Activated CD4-positive, alpha-beta memory T cell treated with anti-CD3 and anti-CD28 coated beads for 36 hours (primary cell): ENCODE measurements around the gene FGF3. TPM values are rescaled to one million over a fixed set of nuclear protein-coding genes. Genes with fewer than 3 reads are reported as not detected.
"Not testable (repeated sequence)": the region's sequence is repeated elsewhere in the genome, so short reads cannot be mapped to it uniquely, and the experiment has no call there.

ENCODE experiments used
- CTCF ChIA-PET: fragments of 350-600 bp; sonication (Branson Sonifier 250); formaldehyde crosslinking; loops from one replicate; lab custom pipeline; 2021; ENCODE audit warnings: antibody characterized with exemption, inconsistent platforms; lab: Charles Lee
- POLR2A ChIA-PET: fragments of 350-600 bp; sonication (Branson Sonifier 250); formaldehyde crosslinking; loops from one replicate; lab custom pipeline; 2021; ENCODE audit warnings: antibody characterized with exemption; lab: Charles Lee
- DNase-seq: peaks from one replicate; pipeline ENCODE4 v3.0.0-alpha.2; 2020
- H3K27ac Mint-ChIP-seq: one replicate; pipeline ENCODE4 v1.8.0; 2021; ENCODE audit warnings: mixed read lengths
- H3K27me3 Mint-ChIP-seq: one replicate; pipeline ENCODE4 v1.8.0; 2021; ENCODE audit warnings: mixed read lengths
- H3K36me3 Mint-ChIP-seq: one replicate; pipeline ENCODE4 v1.8.0; 2021; ENCODE audit warnings: mixed read lengths
- H3K4me1 Mint-ChIP-seq: one replicate; pipeline ENCODE4 v1.8.0; 2021; ENCODE audit warnings: low read depth, mixed read lengths
- H3K4me3 Mint-ChIP-seq: one replicate; pipeline ENCODE4 v1.8.0; 2021; ENCODE audit warnings: mild to moderate bottlenecking, mixed read lengths
- H3K9me3 Mint-ChIP-seq: one replicate; pipeline ENCODE4 v1.8.0; 2021; ENCODE audit warnings: mixed read lengths
- intact Hi-C: fragments of 100-400 bp; cut with micrococcal nuclease; formaldehyde crosslinking; loops from one replicate; pipeline ENCODE4 v1.15.1; 2023
- total RNA-seq, 2 experiments: library from RNA; stranded (reverse); gene quantifications; one replicate each; pipeline ENCODE4 v1.2.3, GENCODE V29; 2021

The FGF3 gene
- total RNA-seq, 2 experiments from 2014 or later: not detected

GRCh38 chr11:69770540-69770939 lies 48.7 kb downstream of the FGF3 start:
- DNase-seq: no peak
- Mint-ChIP-seq H3K4me1 (no peaks in the 10 kb centered on the region), H3K9me3 (no peaks in the 10 kb centered on the region), H3K27me3 (peaks cover 21% of the 10 kb centered on the region), H3K36me3 (no peaks in the 10 kb centered on the region), H3K4me3 (no peak overlapping the region), H3K27ac (no peak overlapping the region)
- POLR2A ChIA-PET: no interaction called here
- CTCF ChIA-PET: no interaction called here
- intact Hi-C loops: no loop called here

- Mint-ChIP-seq H3K4me3 (no peak overlapping the region), H3K9me3 (no peaks in the 10 kb centered on the region), H3K27me3 (peaks cover 10% of the 10 kb centered on the region), H3K36me3 (no peaks in the 10 kb centered on the region), H3K4me1 (no peaks in the 10 kb centered on the region), H3K27ac (no peak overlapping the region)
- DNase-seq: no peak
- intact Hi-C loops: no loop called here
- ChIA-PET CTCF (no interaction called here), POLR2A (no interaction called here)
Observed at GRCh38 chr11:69765498-69765995, 53.7 kb downstream of the FGF3 start.

DNA sequence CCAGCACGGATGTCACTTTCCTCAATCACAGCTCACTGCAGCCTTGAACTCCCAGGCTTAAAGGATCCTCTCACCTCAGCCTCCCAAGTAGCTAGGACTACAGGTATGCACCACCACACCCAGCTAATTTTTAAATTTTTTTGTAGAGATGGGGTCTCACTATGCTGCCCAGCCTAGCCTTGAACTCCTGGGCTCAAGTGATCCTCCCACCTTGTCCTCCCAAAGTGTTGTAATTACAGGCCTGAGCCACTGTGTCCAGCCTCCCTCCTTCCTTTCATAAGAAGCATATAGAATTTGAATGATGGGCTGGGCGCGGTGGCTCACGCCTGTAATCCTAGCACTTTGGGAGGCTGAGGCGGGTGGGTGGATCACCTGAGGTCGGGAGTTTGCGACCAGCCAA lies 54.3 kb downstream of the FGF3 start:
- DNase-seq, H3K36me3 Mint-ChIP-seq, H3K4me3 Mint-ChIP-seq, POLR2A ChIA-PET, CTCF ChIA-PET, H3K27ac Mint-ChIP-seq, H3K9me3 Mint-ChIP-seq, H3K4me1 Mint-ChIP-seq, intact Hi-C loops: not testable (repeated sequence)
- peaks cover 10% of the 10 kb centered on the region for H3K27me3 Mint-ChIP-seq

DNA sequence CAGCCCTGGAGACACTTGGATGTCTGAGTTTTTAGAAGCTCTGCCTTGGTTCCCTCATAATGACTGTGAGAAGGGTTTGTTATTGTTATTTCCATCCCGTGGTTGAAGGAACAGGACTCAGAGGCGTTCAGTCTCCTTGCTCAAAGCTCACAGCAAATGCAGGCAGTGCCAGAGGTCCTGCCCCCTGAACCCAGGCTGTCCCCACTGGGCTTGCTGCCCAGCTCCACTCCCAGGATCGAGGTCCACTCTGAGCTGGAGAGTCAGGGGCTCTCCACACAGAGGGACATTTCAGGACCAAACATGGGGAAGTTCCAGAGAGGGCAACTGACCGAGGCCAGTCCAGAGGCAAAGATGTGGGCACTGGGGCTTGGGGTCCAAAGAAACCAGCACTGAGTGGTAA lies 58.9 kb downstream of the FGF3 start:
- no peaks in the 10 kb centered on the region for H3K36me3 Mint-ChIP-seq
- CTCF ChIA-PET: interaction anchor here (0.6 kb wide), 1 partner anchor 128 kb away, joined by 3 read pairs; no protein-coding TSS in a partner anchor
- peaks cover 8% of the 10 kb centered on the region for H3K9me3 Mint-ChIP-seq
- H3K27ac Mint-ChIP-seq: no peak overlapping the region
- POLR2A ChIA-PET: no interaction called here
- intact Hi-C loops: no loop called here
- H3K27me3 Mint-ChIP-seq: peaks cover 17% of the 10 kb centered on the region
- no peak overlapping the region for H3K4me3 Mint-ChIP-seq
- DNase-seq: no peak
- H3K4me1 Mint-ChIP-seq: no peaks in the 10 kb centered on the region

Other genes starting within 250 kb of the FGF3 start
- gene CCND1, start 178.3 kb downstream of the FGF3 start, total RNA-seq: 1 to 10 TPM in 1 of 2 experiments, under 1 TPM in 1; 0.19 to 1.3 TPM
- gene LTO1, start 144.1 kb downstream of the FGF3 start, total RNA-seq: 10 to 100 TPM; 16.3 to 16.7 TPM
- gene FGF19, start 115.4 kb downstream of the FGF3 start, total RNA-seq: not detected
- not detected for gene FGF4, start 44.1 kb downstream of the FGF3 start, total RNA-seq